Activated CD4-positive, CD25-positive, alpha-beta regulatory T cell treated with anti-CD3 and anti-CD28 coated beads, Interleukin-2, amount 50 U/mL, for 24 hours (primary cell): ENCODE data around the gene BSX.

Experiments used
- ATAC-seq, 2 donors: fragments of 150-1000 bp; cut with Tn5 transposase; one replicate each; pipeline ENCODE4 v1.10.0; 2021; ENCODE audit warnings: mild to moderate bottlenecking in 1 of 2, moderate library complexity in 1 of 2

The BSX gene

DNA sequence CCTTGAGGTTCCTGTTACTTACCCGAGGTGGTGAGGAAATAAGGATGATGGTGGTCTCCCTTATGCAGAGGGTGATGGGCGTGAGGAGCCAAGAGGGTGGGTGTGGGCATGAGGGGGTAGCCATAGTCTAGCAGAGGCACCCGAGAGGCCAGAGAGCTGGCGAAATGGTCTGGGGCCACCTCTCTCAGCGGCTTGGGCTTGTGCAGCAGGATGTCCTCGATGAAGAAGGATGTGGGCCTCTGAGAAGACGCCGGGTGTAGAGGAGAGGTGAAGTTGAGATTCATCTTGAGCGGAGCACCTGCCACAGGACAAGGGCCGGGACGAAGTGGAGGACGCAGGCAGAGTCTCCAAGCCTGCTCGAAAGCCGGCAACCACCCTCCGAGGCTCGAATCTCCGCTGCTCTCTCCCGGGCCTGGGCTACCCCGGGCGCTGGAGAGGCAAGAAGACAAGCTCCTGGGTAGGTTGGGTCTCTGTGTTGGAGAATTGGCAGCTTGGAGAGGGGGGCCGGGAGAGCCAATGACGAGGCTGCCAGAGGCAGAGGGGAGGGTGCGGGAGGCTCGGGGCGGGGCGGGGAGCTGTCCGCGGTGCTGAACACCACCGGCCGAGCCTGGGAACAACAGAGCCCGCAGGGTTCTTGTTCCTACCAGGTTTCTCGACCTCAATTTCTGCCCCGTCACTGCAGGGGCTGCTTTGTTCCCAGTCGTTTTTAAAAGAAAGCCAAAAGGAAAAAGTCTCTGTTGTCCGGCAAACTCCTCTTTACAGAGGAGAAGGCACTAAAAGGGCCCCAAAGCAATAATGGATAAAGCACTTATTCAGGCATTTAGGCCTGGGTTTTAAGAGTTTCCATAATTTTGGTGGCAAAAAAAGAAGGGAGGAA lies at the start of gene BSX:
TSS of gene BSX (minus strand) at position 447 of the 877 bp plus-strand sequence. CDS start at position 284, 163 bp downstream.
- peak; percentile 26 to 34 for ATAC-seq

DNA sequence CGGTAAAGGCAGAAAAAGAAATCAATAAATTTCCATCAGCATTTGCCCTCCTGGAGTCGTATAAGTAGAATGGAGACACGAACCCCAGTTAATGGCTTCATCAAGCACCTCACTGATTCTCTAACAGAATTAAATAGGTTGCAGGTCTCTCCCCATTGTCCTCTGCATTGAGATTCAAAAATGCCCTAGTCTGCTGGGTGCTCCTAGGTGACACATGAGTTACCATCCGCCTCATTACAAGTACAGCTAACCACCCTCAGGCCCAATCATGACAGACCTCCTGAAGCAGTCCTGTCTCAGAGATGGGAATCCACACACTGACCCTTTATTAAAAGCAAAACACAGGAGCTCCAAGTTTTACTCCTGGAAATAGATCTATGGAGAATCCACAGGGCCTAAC lies 48.9 kb upstream of the BSX start:
- no peak for ATAC-seq

DNA sequence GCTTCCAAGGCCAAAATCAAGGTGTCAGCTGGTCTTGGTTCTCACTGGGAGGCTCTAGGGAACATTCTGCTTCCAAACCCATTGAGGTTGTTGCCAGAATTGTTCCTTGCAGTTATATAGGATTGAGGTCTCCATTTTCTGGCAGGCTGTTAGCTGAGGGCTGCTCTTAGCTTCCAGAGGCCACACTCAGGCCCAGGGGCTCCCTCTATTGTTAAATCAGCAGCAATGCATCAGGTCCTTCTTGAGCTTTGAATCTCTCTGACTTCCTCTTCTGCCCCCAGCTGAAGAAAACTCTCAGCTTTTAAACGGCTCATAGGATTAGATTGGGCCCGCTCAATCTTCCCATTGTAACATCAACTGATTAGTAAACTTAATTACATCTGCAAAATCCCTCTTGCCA lies 39.3 kb upstream of the BSX start:
- peak; percentile 44 to 49 for ATAC-seq

DNA sequence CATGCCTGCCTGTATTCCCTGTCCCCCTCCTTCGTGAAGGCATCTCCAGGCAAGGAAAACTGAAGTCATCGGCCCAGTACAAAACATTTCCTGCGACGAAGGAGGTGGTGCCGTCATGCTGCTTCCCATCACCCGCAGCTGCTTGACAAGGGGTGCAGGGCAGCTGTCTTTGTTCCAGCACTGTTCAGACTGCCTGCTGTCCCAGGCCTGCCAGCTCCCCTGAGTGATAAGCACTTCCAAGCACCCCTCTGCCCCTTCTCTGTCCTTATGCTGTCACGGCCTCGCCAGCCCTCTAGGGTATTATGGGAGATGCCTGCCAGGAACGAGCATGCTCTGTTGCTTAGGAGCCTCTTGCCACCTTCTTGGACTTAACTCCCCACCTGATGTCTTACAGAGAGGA lies 37.1 kb upstream of the BSX start:
- no peak for ATAC-seq

DNA sequence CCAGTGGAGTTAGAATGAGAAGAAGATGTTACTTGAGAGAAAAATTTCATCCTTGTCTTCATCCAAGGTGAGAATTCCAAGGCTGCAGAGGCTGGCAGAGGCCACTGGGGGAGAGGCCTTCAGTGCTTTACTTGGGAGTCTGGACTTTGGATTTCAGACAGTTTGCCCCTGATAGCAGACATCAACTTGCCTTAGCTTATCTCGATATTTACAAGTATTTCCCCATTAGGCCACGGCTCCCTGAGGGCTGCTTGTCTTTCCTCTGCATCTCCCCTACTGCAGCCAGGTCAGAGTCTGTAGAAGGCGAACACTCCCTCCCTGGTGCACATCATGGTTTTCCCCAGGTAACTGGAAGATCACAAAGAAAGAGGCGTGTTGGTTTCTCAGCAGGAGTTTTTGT lies 29.9 kb upstream of the BSX start:
- no peak for ATAC-seq

DNA sequence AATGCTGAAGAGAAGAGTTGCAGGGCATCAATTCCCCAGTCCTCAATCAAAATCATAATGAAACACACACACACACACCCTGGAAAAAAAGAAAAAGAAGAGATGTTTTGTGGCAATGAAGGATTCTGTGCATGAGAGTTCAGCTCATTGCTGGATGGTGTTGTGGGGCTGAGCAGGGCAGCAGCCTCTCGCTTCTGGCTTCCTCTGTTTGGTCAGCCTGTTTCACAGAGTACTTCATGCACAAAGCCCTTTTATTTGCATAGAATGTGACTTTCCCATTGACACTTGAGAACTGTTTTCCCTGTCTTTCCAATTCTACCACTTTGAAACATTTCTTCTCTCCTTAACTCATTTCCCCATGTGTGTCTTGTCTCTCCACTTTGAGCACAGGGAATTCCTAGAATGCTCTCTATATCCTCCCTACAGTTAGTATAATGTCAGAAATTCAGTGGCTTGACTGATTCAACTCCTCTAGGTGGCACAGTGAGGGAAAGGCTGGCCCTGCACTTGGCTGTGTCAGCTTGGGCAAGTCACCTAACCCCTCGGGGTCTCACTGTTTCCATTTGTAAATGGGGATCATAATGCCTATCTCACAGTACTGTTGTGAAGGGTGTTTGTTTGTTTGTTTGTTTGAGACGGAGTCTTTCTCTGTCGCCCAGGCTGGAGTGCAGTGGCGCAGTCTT lies 25.4 kb upstream of the BSX start:
- no peak for ATAC-seq

DNA sequence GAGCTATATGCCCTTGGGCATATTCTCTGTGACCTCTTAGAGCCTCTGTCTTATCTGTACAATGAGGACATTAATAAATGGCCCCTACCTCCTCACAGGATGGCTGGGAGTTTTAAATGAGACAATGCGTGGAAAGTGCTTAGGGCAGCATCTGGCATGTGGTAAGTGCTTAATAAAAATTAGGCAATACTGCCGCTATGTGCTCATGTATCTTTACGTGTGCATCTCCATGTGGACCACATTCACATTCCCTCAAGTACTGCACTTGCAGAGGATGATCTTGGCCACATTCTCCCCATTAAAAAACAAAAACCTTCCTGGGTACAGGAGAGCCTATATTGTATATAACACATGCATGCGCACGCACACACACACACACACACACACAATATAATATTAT lies 19.1 kb upstream of the BSX start:
- ATAC-seq: no peak

DNA sequence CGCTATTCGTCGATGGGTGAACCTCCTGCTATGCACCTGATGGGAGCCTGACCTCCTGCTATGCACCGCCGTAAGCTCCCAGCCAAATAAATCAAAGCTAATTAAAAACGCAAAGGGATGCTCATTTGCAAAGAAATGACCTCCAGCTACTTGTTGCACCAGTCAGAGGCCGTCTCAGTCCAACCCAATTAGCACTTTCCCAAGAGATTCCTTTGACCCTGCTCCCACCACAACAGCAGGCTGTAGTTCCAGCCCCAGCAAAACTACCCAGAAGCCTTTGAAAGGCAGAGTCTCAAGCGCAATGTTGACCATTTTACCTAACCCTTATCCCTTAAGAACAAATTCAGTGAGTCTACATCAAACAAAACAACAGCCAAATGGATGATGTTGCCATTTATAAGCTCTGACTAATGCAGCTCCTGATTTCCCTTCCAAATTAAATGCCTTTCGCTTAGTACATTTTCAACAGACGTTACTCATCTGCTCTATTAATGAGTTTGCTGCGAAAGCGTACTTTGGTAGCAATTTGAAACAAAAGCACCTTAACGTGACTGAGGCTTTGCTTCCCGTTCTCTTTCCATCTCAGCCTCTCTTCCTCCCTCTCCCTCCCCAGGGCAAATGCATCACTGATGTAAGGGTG lies 17.2 kb upstream of the BSX start:
- no peak for ATAC-seq

DNA sequence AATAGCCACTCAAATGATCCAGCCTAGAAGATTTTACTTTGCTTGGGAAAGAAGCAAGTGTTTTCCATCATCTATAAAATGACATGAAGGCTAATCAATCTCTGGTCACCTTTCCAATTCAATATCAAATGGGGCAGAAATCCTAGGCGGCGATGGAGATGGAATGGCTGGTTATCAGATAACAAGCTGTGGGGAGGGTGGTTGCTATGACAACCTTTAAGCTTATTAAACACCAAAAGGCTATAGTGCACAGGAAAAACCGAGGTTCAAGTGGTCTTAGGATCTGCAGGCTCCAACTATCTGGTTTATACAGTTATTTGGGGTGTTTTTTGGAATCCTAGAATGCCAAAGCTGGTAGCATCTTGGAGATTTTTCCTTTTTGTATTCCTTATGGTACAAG lies 13.9 kb upstream of the BSX start:
- no peak for ATAC-seq

DNA sequence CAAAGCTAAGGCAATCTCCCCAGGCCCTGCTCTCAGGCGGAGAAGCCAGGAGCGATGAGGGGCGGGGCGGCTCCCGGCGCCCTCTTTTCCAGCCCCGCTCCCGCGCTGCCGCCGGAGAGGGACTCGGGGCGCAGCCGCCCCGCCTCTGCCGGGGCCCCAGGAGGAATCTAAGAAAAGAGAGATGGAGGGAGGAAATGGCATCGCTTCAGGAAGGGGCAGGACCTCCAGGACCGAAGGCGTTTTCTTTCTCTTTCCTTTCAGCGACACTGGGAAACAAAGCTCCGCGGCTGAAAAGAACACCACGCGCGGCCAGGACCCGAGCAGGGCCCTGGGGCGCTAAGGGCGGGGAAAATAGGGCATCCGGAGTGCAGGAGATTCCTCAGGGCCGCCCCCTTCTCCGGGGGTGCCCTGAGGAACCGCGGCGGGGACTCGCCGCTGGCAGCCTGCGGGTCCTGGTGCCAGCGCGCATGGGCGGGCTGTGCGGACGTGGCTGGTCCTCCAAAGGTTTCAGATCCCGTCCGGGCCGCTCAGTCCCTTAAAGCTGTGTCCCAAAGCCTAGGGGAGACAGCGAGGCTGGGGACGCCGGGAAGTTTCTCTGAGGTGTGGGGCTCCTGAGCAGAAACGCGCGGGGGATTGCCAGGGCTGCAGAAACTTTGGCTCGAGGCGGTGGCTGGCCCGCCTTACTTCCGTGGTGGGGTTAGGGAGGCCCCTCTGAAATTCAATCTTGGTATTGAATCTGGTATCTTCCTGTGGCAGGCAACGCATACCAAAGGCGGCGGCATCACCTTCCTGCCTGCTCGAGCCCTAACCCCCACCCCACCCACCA lies 2.8 kb upstream of the BSX start:
- ATAC-seq: peak; percentile 17 to 25

DNA sequence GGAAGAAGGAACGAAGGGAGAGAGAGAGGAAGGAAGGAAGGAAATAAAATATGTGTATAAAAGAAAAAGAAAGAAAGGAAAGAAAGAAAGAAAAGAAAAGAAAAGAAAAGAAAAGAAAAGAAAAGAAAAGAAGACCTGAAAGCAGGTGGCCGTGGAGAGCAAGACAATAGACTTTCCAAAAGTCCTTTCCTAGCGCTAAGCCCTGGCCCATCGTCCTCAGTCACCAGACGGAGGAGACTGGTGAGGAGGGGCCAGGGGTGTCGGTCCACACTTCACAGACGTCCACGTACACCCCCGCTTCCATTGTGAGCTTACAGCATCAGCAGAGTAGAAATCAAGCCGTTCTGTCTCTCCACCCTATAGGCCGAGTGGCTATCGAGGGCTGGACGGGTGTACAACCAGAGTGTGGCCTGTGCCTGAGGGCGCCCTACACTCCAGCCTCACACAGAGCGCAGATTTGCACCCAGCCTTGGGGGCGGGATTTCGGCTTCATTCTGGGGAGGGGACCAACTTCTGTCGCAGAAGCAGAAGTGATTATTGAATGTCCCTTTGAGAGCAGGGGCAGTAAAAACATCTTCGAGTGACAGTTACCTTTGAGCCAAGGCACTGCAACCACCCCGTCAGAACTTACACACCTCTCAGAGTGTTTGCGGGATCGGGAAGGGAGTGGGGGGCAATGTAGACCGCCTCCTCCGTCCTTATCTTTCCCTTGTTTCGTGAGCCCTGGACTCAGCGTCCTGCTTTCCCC lies 2.0 kb upstream of the BSX start:
- no peak for ATAC-seq

DNA sequence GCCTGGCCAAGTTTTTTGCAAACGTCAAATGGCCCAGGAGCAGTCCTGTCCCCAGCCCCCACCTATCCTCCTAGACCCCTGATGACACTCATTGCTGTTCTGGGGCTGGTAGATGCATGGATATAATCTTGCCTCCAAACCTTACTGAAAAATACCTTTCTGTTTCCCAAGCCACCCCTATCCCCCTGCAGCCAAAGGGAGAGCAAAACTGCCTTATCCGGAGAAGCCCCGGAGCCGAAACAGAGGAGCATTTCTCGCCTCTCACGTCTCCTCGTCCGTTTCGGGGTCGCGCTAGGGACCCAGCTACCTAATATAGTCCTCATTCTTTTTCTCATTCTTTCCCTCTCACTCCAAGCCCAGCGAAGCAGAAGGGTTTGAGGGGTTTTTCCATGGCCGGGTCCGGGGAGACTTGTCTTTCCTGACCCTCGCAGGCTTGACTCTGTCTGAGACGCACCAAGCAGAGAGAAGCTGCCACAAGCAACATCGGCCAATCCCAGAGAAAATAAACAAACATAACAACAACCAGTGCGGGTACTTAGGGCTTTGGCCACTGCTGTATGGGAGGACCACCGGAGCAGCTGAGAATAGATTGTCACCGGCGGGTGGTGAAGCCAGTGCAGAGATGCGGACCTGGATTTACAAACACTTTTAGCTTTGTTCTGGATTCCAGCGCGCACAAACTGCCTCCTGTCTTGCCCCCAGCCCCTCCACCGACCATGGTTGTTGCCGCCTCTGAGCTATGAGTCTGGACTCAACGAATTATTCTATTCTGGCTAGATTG lies 1.6 kb downstream of the BSX start:
- ATAC-seq: no peak

DNA sequence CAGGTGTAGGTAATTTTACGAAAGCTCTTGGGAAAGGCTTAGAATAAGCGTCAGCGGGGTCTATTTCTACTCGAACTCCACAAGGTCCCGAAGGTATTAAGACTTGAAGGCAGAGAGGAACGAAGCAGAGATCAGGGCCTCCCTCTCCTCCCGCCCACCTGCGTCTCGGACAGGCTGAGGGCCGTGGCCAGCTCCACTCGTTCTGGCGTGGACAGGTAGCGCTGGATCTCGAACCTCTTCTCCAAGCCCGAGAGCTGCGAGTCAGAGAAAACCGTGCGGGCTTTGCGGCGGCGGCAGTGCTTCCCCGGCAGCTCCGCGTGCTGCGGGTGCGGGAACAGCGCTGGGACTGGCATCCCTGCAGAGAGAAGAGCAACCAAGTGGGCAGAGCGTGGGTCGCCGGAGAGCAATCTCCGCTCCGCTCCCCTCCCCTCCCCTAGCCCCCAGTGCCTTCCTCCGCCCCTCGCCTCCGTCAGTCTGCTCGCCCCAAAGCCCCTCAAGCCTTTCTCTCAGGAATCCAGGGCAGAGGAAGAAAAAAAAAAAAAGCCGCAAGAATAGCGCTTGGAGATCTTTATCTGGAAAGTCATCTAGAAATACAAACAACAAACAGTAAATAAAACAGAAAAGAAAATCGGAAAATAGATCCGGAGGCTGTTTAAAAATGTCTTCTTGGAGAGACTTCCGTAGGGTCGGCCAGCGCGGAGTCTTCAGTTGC lies 2.4 kb downstream of the BSX start:
- ATAC-seq: no peak

DNA sequence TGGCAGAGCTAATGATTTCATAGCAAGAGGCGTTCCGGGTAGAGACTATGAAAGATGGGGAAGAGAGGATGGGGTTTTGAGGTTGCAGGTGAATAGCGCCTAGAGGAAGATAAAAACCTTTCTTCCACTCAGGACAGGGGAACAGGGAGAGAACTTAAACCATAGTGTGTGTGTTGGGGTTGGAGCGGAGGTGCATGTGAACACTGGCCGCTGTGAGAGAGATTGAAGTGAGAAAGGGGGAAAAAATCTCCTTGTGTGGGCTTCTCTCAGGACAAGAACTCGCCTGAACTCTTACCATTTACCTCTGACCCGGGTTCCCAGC lies 3.4 kb downstream of the BSX start:
- ATAC-seq: no peak

DNA sequence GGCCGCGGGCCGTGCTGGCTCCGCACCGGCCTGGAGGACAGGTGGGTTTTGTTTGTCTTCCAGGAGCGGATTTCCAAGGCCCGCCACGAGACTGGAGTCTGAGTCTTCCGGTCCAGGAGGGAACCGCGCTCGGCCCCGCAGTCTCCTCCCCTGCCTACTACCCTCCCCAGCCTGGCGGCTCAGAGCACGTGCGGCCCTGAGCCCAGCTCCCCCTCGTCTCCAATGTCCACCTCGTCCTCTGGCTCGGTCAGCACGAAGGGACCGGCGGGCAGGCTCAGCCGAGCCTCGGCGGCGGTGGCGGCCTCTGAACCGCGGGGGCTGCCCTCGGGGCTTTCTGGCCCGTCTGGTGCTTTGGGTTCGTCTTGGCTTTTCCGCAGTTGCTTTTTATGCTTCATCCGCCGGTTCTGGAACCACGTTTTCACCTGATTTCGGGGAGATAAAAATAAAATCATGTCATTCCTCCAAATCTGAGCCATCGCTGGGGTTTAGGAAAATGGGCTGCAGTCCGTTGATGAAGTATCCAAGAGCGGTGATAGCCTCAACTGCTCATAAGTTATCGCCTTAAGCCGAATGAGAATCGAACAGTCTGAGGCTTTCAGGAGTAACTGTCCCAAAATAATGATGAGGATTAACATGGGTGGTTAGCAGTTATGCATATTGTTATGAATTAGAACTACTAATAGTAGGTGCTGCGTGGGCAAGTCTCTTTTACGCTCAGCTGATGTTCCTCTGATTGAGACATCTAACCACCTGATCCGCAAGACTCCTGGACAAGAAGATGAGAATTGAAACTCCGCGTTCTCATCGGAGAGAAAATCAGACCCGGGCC lies 4.0 kb downstream of the BSX start:
- ATAC-seq: peak in 1 of 2 donors; percentile 30

DNA sequence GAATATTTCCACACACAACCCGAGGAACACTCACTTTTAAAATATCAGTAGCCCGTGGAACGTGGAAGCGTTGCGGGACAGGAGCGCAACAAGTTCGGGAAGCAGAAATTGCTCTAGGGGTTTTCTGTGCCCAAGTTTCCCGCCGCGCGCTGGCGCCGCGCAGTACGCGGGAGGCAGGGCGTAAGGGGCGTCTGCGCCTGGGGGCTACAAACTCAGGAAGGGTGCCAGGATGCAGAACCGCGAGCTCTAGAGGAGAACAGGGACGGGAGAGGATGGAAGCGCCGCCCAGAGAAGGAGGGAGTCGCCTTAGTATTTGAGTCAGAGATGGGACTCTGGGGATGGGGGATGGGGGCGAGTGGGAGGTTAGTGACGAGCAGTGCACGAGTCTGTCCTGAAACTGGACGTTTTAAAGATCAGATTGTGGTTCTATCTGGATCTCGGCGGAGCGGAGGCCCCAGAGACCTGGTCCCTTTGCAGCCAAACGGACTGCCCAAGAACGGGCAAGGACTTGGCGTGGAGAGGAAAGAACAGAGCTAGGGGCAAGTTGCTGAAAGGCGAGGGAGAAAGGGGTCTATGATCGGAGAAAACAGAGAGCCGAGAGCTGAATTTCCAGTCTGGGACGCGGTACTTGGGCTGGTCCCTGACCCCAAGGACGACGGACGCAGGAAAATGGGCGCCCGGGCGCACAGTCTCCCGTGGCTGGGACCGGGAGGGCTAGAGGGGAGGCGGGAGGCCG lies 4.7 kb downstream of the BSX start:
- no peak for ATAC-seq

DNA sequence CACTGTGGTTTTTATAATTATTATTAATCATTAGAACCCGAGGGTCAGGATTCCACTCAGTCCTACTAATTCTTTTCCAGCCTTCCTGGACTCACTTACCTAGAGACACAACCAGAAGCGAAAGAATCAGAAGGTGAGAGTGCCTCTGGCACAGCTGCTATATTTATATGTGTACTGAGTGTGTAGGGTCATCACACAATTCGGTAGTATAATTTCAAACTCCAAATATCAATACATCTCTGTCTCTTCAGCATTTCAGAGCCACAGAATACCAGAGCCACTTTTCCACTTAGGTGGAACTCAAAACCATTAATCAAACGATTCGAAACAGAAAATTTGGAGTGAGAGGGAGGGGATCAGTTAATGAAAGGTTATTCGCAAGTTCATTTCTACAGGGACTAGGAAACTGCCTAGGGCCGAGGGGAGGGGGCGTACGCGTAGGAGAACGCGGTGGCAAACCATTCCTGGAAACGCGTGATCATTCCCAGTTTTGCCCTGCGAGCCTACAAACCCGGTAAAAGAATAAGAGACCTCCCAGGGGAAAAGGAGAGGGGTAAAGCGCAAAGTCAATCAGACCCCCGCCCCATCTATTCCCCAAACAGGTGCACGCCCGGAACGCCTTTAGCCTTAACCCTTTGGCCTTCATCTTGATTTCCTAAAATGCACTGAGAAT lies 5.4 kb downstream of the BSX start:
- ATAC-seq: no peak

DNA sequence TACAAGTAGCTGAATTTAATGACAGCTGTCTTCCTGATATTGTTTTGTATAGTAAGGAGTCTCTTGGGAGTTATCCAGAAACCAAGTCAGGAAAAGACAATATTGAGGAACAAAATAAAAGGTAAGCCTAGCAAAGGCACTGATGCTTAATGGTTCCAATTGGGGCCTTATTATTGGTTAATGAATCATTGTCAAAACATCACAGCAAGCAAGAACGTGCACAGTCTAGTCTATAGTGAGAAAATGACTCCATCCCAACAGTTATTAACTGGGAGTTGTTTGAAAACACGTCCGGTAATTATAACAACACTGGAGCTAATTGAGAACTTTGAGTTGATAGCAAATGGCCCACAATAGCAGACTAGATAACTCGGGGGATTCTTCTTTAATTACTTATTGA lies 17.7 kb downstream of the BSX start:
- no peak for ATAC-seq

DNA sequence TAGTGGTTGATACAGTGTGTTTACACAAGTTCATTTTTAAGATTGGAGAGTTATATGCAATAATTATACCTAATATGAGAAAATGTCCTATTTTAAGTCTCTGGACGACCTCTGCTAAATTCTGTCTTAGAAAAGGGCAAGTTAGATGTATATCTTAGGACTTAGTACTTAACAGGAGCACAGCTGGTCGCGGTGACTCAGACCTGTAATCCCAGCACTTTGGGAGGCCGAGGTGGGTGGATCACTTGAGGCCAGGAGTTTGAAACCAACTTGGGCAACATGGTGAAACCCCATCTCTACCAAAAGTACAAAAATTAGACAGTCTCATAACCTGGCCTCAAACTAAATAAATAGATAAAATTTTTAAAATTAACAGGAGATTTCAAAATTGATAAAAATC lies 27.2 kb downstream of the BSX start:
- no peak for ATAC-seq
